HG02973 (cell line): ENCODE results near the gene ZFR2.
"Not testable (repeated sequence)": the region's sequence is repeated elsewhere in the genome, so short reads cannot be mapped to it uniquely, and the experiment has no call there.

Experiments used
- ATAC-seq: cut with Tn5 transposase; IDR thresholded peaks from one replicate; pipeline ENCODE4 v1.9.1; 2021; ENCODE audit warnings: moderate library complexity; ENCODE audit not compliant: unreplicated experiment

The ZFR2 gene

GRCh38 chr19:3816566-3817218 lies 52.1 kb downstream of the ZFR2 start:
- no peak for ATAC-seq

- ATAC-seq: not testable (repeated sequence)
Measured at GRCh38 chr19:3816148-3816547, 52.7 kb downstream of the ZFR2 start.

- no peak for ATAC-seq
Measured at GRCh38 chr19:3814648-3815047, 54.2 kb downstream of the ZFR2 start.

- ATAC-seq: no peak
Measured at GRCh38 chr19:3813473-3814392, 55.1 kb downstream of the ZFR2 start.

- ATAC-seq: no peak
Measured at GRCh38 chr19:3810708-3811355, 58.0 kb downstream of the ZFR2 start.

- no peak for ATAC-seq
Measured at GRCh38 chr19:3809881-3810707, 58.7 kb downstream of the ZFR2 start.

- ATAC-seq: no peak
Measured at GRCh38 chr19:3808420-3809143, 60.3 kb downstream of the ZFR2 start.

- no peak for ATAC-seq
Measured at GRCh38 chr19:3807574-3808354, 61.1 kb downstream of the ZFR2 start.

- ATAC-seq: no peak
Measured at GRCh38 chr19:3807131-3807480, 61.7 kb downstream of the ZFR2 start.

GRCh38 chr19:3805859-3806258 lies 63.0 kb downstream of the ZFR2 start:
- ATAC-seq: no peak

- no peak for ATAC-seq
Measured at GRCh38 chr19:3804429-3804828, 64.4 kb downstream of the ZFR2 start.

- no peak for ATAC-seq
Measured at GRCh38 chr19:3803986-3804385, 64.9 kb downstream of the ZFR2 start.

- no peak for ATAC-seq
Measured at GRCh38 chr19:3803114-3803888, 65.5 kb downstream of the ZFR2 start.

GRCh38 chr19:3801412-3802096 lies 67.3 kb downstream of the ZFR2 start:
- ATAC-seq: no peak

GRCh38 chr19:3800996-3801395 lies 67.8 kb downstream of the ZFR2 start:
- no peak for ATAC-seq

GRCh38 chr19:3798137-3798536 lies 70.7 kb downstream of the ZFR2 start:
- no peak for ATAC-seq

- no peak for ATAC-seq
Measured at GRCh38 chr19:3796358-3796757, 72.5 kb downstream of the ZFR2 start.

- ATAC-seq: no peak
Measured at GRCh38 chr19:3793799-3794198, 75.0 kb downstream of the ZFR2 start.
